ENCODE results near the gene EPB41L1.

- TF ChIP-seq, protein P1, sequence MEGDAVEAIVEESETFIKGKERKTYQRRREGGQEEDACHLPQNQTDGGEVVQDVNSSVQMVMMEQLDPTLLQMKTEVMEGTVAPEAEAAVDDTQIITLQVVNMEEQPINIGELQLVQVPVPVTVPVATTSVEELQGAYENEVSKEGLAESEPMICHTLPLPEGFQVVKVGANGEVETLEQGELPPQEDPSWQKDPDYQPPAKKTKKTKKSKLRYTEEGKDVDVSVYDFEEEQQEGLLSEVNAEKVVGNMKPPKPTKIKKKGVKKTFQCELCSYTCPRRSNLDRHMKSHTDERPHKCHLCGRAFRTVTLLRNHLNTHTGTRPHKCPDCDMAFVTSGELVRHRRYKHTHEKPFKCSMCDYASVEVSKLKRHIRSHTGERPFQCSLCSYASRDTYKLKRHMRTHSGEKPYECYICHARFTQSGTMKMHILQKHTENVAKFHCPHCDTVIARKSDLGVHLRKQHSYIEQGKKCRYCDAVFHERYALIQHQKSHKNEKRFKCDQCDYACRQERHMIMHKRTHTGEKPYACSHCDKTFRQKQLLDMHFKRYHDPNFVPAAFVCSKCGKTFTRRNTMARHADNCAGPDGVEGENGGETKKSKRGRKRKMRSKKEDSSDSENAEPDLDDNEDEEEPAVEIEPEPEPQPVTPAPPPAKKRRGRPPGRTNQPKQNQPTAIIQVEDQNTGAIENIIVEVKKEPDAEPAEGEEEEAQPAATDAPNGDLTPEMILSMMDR (conservative IDR thresholded peaks at IDR 0.05): no peak
- TF ChIP-seq EZH2 (IDR thresholded peaks at IDR 0.05; ENCODE audit: low read depth): no peak
Measured at GRCh38 chr20:36277546-36277945, 123.0 kb downstream of the EPB41L1 start.
